Rectal smooth muscle tissue (tissue), 1 donor: ENCODE data around the gene FAU.

ENCODE experiments used
- H3K27ac ChIP-seq: one replicate; pipeline ENCODE4 v1.7.0; 2013; ENCODE audit warnings: low read depth, low read length, inconsistent platforms
- H3K27me3 ChIP-seq: one replicate; pipeline ENCODE4 v1.7.0; 2013; ENCODE audit warnings: low read length; ENCODE audit not compliant: control insufficient read depth, insufficient read depth
- H3K36me3 ChIP-seq: one replicate; pipeline ENCODE4 v1.7.0; 2013; ENCODE audit warnings: low read length; ENCODE audit not compliant: control insufficient read depth, insufficient read depth
- H3K4me1 ChIP-seq: one replicate; pipeline ENCODE4 v1.7.0; 2013; ENCODE audit warnings: low read length; ENCODE audit not compliant: control insufficient read depth, insufficient read depth
- H3K4me3 ChIP-seq: one replicate; pipeline ENCODE4 v1.7.0; 2013; ENCODE audit warnings: low read length
- H3K9ac ChIP-seq: one replicate; pipeline ENCODE4 v1.7.0; 2013; ENCODE audit warnings: low read length

FAU gene

GRCh38 chr11:65086809-65087208, 35.1 kb downstream of the FAU start:
- H3K4me3 ChIP-seq: no peak overlapping the region
- no peaks in the 10 kb centered on the region for H3K27me3 ChIP-seq
- H3K9ac ChIP-seq: no peak overlapping the region
- no peak overlapping the region for H3K27ac ChIP-seq
- peaks cover 11% of the 10 kb centered on the region for H3K36me3 ChIP-seq
- H3K4me1 ChIP-seq: peaks cover 4% of the 10 kb centered on the region

GRCh38 chr11:65085446-65085845, 36.5 kb downstream of the FAU start:
- H3K9ac ChIP-seq: no peak overlapping the region
- no peaks in the 10 kb centered on the region for H3K27me3 ChIP-seq
- peaks cover 4% of the 10 kb centered on the region for H3K4me1 ChIP-seq
- H3K27ac ChIP-seq: no peak overlapping the region
- H3K4me3 ChIP-seq: no peak overlapping the region
- H3K36me3 ChIP-seq: peaks cover 11% of the 10 kb centered on the region

GRCh38 chr11:65084598-65085375, 37.1 kb downstream of the FAU start:
- Histone ChIP-seq H3K27me3 (no peaks in the 10 kb centered on the region), H3K27ac (peak overlapping the region; percentile 91), H3K36me3 (peaks cover 11% of the 10 kb centered on the region), H3K4me1 (peaks cover 4% of the 10 kb centered on the region), H3K4me3 (peak overlapping the region; percentile 75), H3K9ac (peak overlapping the region; percentile 88)

- Histone ChIP-seq H3K27ac (peak within 1 kb of the TSS; percentile 91), H3K27me3 (no peaks in the 10 kb centered on the region), H3K4me1 (peaks cover 4% of the 10 kb centered on the region), H3K9ac (peak within 1 kb of the TSS; percentile 88), H3K4me3 (peak within 1 kb of the TSS; percentile 75), H3K36me3 (peaks cover 10% of the 10 kb centered on the region)
Measured at GRCh38 chr11:65083834-65084597, 37.9 kb downstream of the FAU start, which contains the start of the genes CDCA5 and ZFPL1. Gene CDCA5, minus strand, starts transcription at chr11:65084040. Its CDS starts 62 bp downstream, at chr11:65083978. Gene ZFPL1, plus strand, starts transcription at chr11:65084222. Its CDS starts 477 bp downstream, at chr11:65084699.

- H3K9ac ChIP-seq: no peak overlapping the region
- peaks cover 7% of the 10 kb centered on the region for H3K36me3 ChIP-seq
- H3K4me1 ChIP-seq: peaks cover 4% of the 10 kb centered on the region
- no peak overlapping the region for H3K27ac ChIP-seq
- no peaks in the 10 kb centered on the region for H3K27me3 ChIP-seq
- peak overlapping the region; percentile 75 for H3K4me3 ChIP-seq
Measured at GRCh38 chr11:65083134-65083833, 38.6 kb downstream of the FAU start.

- H3K9ac ChIP-seq: no peak overlapping the region
- H3K4me1 ChIP-seq: no peaks in the 10 kb centered on the region
- H3K27me3 ChIP-seq: no peaks in the 10 kb centered on the region
- H3K36me3 ChIP-seq: no peaks in the 10 kb centered on the region
- no peak overlapping the region for H3K4me3 ChIP-seq
- no peak overlapping the region for H3K27ac ChIP-seq
Measured at GRCh38 chr11:65078786-65079342, 43.1 kb downstream of the FAU start.

- Histone ChIP-seq H3K9ac (no peak overlapping the region), H3K4me1 (no peaks in the 10 kb centered on the region), H3K27me3 (no peaks in the 10 kb centered on the region), H3K27ac (no peak overlapping the region), H3K4me3 (no peak overlapping the region), H3K36me3 (no peaks in the 10 kb centered on the region)
Measured at GRCh38 chr11:65078151-65078550, 43.8 kb downstream of the FAU start.

GRCh38 chr11:65077451-65077850, 44.5 kb downstream of the FAU start:
- H3K4me1 ChIP-seq: no peaks in the 10 kb centered on the region
- H3K36me3 ChIP-seq: no peaks in the 10 kb centered on the region
- no peak overlapping the region for H3K9ac ChIP-seq
- H3K27me3 ChIP-seq: no peaks in the 10 kb centered on the region
- H3K27ac ChIP-seq: no peak overlapping the region
- H3K4me3 ChIP-seq: no peak overlapping the region

- Histone ChIP-seq H3K27me3 (no peaks in the 10 kb centered on the region), H3K36me3 (no peaks in the 10 kb centered on the region), H3K4me1 (no peaks in the 10 kb centered on the region), H3K27ac (no peak overlapping the region), H3K4me3 (no peak overlapping the region), H3K9ac (no peak overlapping the region)
Measured at GRCh38 chr11:65072631-65072966, 49.3 kb downstream of the FAU start.

GRCh38 chr11:65071907-65072630, 49.9 kb downstream of the FAU start:
- Histone ChIP-seq H3K4me1 (no peaks in the 10 kb centered on the region), H3K27ac (no peak overlapping the region), H3K4me3 (no peak overlapping the region), H3K27me3 (no peaks in the 10 kb centered on the region), H3K36me3 (no peaks in the 10 kb centered on the region), H3K9ac (no peak overlapping the region)
